Activated effector memory CD4-positive, alpha-beta T cell treated with Interleukin-2 at 50 U/mL for 16 hours (primary cell): ENCODE data around the gene RAET1E.
"Not testable (repeated sequence)": the region's sequence is repeated elsewhere in the genome, so short reads cannot be mapped to it uniquely, and the experiment has no call there.

Source experiments
- DNase-seq: peaks from one replicate; pipeline ENCODE4 v3.0.0-alpha.2; 2020

The RAET1E gene

GRCh38 chr6:149927025-149927424, 29.1 kb upstream of the RAET1E start:
- not testable (repeated sequence) for DNase-seq

DNA sequence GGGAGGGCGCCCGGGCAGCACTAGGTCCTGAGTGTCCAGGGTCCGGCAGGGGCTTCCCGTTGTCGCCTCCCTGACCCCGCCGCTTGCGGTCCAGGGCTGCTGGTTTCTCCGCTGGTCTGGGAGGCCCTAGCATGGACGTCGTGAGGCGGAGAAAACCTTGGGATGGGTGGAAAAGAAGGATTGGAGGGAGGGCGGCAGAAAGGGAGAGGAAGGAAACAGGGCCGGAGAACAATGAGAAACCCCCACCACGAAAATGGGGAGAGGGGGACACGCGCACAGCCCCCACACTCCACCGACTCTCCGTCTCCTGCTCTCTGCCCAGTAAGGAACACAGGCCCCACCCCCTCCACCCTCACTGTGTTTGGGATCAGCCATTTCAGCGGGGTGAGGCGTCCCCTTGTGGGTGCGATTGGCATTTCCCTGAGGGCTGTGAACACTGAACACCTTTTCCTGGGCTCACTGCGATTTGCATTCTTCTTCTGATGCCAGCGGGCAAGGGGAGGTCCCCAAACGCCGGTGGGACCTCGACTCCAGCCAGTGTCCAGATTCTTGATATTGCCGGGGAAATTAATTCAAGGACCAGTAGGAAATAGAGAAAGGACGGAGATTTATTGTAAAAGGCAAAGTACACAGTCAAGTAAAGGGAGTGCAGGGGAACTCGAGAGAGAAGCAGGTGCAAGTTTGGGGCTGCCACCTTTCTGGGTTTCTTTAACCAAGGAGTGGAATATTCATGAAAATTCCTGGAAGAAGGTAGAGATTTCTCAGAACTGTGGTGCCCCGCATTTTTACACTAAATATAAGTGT, 28.3 kb upstream of the RAET1E start:
- peak; percentile 61 for DNase-seq

GRCh38 chr6:149925253-149925973, 27.5 kb upstream of the RAET1E start:
- no peak for DNase-seq

DNA sequence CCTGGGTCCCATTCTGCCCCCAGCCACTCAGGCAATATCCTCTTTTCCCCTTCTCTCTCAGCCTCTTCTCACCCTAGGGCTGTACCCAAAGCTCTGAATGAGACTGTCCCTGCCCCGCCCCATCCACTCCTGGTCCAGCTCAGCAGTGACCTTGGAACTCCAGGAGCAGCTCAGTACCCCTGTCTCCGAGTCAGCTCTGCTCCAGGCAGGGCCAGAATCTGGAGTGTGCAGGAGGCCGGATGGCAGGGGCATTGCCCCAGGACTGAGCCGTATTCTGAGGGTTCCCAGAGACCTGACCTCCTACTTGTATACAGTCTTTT, 27.0 kb upstream of the RAET1E start:
- no peak for DNase-seq

DNA sequence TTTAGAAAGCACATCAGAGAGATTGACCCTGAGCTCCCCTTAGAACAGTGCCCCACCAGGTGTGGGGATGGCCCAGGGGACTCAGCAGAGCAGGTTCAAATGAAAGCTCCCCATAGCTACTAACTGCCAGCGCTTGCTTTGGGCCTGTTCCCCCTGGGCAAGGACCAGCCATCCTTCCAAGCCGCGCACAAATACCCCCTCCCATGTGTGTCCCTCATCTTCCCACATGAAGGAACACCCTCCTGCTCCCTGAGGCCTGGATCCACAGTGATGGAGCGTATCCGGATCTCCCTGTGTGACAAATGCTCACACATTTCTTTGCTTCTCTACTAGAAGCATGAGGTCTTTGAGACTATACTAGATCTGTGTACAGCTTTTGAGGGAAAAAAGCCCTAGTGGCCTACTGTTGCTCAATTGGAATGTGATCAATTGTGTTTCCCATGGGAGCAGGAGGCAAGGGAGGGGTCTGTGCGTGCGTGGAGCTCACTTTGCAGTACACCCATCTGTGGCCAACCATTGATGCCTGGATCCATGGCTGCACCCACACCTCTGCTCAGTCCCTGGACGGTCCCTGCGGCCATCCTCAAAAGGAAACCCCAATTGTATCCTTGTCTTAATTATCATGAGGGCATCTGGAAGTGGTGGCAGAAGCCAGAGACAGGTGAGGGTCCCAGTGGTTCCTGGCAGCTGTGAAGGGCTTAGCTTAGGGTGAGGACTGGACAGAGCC, 26.5 kb upstream of the RAET1E start:
- no peak for DNase-seq

DNA sequence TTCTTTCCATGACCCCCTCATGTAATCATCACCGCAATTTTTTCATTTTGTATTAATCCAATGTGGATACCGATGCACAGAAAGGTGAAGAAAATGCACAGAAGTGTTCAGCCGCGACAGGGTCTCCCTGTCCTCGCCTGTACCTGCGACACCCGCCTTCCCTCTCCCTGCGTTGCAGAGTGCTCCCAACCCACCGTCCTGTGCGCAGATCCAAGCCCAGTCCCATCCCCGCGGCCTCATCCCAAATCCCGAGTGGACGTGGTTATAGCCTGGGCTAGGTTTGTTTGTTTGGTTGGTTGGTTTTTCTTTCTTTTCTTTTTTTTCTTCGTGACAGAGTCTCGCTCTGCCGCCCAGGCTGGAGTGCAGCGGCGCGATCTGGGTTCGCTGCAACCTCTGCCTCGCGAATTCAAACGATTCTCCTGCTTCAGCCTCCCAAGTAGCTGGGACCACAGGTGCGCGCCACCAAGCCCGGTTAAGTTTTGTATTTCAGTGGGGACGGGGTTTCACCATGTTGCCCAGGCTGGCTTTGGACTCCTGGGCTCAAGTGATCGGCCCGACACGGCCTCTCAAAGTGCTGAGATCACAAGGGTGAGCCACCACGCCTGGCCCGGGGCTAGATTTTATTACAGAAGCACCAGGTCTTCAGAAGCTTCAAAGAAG, 25.5 kb upstream of the RAET1E start:
- no peak for DNase-seq

- DNase-seq, result peak; percentile 76
Observed at GRCh38 chr6:149922642-149923326, 24.9 kb upstream of the RAET1E start, which contains the start of gene RAET1G. RAET1G (minus strand) TSS chr6:149923121; CDS start chr6:149923010, 111 bp downstream.

DNA sequence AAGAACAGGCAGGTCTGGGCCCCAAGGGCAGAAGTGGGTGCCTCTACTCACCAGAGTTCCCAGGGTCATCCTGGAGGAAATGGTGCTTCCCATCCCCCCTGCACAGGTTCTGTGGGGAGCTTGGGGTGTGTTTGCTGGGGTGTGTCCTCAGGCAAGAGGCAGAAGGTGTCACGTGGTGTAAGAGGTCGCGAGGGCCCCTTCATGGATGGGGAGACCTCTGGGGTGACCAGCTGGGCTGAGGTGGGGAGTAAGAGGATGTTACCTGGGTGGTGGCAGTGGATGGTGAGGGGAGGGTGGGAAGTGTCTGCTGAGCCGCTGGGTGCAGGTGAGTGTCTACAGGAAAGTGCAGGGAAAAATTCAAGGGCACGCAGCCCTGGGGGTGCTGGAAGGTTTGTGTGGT, 24.2 kb upstream of the RAET1E start:
- not testable (repeated sequence) for DNase-seq

DNA sequence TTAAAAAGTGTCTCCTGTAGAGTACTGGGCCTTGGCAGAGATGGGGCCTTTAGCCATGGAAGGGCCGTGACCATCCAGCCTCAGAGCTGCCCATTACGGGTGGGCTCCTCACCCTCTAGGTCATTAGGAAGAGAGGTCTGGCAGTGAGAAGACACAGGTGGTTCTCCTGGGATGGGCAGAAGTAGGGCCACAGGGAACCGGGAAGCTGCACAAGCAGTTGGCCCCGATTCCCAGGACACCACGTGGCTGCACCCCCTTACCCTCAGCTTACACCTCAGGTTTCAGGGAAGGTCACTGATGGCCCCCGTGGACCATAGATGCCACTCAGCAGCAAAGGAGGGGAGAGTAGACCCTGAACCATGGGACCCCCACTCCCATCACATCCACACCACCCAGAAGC, 23.4 kb upstream of the RAET1E start:
- DNase-seq, result no peak

GRCh38 chr6:149919834-149920225, 21.9 kb upstream of the RAET1E start:
- no peak for DNase-seq

DNA sequence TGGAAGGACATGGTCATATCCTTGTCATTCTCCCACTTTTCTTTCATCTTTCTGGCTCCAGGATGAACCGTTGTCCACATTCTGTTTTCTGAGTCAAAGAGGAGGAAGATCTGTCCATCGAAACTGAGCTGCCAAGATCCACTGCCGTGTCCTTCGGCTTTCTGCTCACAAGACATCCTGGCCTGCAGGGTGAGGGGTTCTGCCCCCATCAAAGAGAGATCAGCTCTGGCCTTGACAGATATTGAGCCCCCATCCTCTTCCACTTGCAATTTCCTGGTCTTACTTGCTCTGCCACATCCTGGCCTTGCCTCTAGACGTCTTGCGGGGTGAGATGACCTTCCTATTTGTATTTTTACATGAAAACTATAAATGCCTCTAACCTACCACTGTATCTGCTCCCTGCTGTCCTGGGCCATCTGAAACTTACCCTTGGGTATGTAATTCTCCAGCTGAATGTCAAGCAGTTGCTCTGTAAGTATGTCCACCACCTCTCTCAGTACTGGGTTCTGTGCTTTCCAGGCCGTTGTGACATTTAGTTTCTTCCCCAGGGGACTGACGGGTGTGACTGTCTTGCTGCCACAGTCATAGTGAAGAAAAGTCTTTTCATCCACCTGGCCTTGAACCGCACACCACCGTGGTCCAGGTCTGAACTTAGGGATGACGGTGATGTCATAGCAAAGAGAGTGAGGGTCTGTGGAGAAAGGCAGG, 21.4 kb upstream of the RAET1E start:
- DNase-seq, result not testable (repeated sequence)

DNA sequence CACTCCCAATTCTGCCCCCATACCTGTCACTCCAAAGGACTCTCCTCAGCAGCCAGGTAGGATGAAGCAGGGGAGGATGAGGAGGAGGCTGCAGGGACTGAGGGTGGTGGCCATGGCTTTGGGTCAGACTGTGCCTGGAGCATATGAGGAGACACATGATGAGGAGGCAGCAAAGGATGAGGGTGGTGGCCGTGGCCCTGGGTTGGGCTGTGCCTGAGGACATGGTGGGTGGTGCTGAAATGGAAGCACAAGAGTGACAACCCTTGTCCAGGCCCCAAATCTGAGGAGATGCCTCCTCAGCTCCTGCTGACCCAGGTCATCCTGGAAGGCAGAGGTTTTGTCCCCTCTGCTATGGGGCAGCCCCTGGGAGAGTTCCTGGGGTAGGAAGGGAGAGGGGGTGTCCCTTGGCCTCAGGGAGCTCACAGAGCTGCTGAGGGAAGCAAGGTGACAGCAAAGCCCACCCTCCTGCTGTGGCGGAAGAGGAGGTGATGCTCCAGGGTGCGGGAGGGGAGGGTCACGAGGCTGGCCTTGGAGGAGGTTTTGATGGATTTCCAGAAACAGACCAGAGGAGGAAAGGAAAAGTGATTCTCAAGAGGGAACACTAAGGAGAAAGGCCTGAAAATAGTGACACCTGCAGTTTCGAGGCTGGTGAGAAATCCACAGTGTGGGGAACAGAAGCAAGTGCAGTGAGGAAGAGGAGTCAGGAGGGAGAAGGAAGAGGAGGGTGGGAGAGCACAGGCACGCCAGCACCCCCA, 20.4 kb upstream of the RAET1E start:
- DNase-seq, result no peak

GRCh38 chr6:149917679-149918078, 19.8 kb upstream of the RAET1E start:
- DNase-seq, result no peak

DNA sequence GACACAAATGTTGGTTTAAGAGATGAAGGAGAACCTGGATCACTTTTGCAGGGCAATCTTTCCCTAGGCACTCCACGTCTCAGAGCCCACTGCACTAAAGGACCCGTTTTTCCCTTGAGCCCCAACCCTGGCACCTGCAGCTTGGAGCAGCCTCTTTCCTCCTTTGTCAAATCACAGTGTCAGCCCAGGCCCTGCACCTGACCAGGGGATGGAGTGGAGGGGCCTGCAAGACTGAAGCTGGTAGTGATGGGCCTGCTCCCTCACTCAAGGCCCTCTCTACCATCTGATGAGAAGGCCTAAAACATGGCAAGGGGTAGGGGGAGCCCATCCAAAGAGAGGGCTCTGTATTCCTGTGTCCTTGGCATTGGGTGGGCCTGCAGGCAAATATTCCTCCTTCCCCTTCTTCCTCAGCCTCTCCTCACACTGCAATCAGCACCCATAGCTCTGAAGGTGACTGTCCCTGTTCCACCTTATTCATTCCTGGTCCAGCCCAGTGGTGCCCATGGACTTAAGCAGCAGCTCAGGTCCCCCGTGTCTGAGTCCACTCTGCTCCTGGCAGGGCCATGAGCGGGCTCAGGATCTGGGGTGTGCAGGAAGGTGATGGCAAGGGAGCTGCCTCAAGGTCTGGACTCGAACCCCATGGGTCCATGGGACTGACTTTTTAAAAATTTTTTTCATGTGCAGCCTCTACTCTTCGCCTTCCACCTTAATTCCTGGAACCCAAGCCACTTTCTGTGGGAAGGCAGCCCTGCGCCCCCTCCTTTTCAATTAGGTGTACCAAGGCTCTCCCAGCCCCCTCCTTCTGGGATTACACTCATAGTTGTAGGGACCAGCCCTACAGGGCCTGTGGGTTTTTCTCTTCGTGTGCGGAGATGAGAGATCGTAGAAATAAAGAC, 18.3 kb upstream of the RAET1E start:
- DNase-seq, result no peak

GRCh38 chr6:149913540-149914240, 15.8 kb upstream of the RAET1E start:
- no peak for DNase-seq

GRCh38 chr6:149913085-149913484, 15.2 kb upstream of the RAET1E start:
- no peak for DNase-seq

DNA sequence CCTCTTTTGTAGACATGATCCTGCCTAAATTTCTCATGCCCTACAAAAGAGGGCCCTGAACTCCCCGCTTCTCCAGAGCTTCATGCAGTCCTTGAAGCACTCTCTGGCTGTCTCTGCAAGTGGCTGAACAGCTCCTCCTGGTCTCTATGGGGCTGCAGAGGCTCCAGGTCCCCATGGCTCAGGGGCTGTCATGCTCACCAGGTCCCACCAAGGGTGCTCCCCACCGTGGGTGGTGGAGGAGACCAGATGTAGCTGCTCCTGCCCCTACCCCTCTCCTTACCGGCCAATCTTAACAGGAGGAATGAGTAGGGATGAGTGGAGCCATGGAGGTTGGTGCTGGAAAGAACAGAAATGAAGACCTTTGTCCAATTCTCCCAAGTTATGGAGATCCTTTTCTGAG, 14.8 kb upstream of the RAET1E start:
- not testable (repeated sequence) for DNase-seq

DNA sequence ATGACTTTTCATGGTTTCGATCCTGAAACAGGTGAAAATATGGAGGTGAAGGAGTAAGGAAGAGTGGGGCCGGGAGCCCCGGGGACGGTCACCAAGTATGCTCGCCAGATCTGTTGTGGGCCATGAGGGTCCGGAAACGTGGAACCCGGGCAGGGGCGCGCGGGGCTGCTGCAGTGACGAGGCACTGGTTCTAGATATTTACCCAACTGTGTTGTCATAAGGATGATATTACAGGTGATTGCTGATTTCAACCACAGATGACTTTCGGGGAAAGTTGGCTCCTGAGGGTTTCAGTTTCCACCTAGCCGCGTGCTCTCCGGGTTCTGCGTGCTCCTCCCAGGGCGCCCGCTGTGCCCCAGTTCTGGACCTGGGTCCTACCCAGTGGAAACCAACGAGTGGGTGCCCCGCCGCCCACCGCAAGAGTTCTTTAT, 12.8 kb upstream of the RAET1E start:
- no peak for DNase-seq
